Loucy (cell line): ENCODE results near the gene DLD.

Source experiments
- CTCF ChIP-seq: fragments of 200-600 bp; sonication (generic); conservative IDR thresholded peaks from 2 replicates; pipeline ENCODE4 v1.5.1; 2014; ENCODE audit warnings: mild to moderate bottlenecking, antibody characterized with exemption, low read length
- EZH2phosphoT487 ChIP-seq: fragments of 200-600 bp; IDR thresholded peaks from 2 replicates; pipeline ENCODE4 v1.6.1; 2018; ENCODE audit warnings: antibody characterized with exemption, mild to moderate bottlenecking, moderate library complexity, borderline replicate concordance

DNA sequence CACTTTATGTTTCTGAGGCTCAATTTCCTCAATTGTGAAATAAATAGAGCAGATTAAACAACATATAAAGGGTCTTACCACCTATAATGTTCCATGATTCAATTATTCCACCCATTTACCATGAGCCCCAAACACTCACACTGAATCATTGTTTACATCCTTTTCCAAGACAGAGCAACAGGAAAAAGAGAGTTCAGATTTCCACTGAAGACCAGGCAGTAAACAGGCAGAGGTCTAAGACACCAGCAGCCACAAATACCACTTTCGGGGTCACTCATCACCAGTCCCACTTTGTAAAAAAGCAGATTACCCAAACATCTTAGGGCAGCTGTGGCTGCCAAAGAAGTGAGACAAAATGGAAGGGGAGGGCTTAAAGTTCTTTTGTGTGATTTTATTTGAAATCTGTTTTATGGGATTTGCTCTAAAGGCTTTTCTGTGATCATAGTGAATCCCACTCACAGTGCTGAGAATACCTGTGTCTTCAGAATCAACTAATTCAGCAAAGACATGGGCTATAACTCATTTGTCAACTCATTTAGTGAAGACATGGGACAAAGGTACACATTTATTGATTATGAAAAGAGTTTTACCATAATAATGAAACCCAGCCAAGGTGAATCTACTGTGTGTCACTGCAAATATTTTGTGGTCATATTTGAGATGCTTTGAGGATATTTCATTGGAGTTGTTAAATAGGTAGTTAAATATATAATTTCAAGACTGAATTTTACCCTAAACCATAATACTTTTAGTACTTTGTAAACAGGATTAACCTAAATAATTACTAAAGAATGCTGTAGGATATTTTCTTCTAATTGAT is 24.8 kb upstream of the DLD start:
- no peak for TF ChIP-seq CTCF
- TF ChIP-seq EZH2phosphoT487 = no peak
